Nephron progenitor cell (in vitro differentiated cells): ENCODE results near the gene LHX4.

Source experiments
- DNase-seq: peaks from one replicate; pipeline ENCODE4 v3.0.0; 2021
- H3K27ac Mint-ChIP-seq: 2 replicates; pipeline ENCODE4 v1.8.0; 2021; ENCODE audit warnings: mild to moderate bottlenecking, moderate library complexity, mixed read lengths
- H3K27me3 Mint-ChIP-seq: 2 replicates; pipeline ENCODE4 v1.8.0; 2021; ENCODE audit warnings: mild to moderate bottlenecking, low read depth, mixed read lengths; ENCODE audit not compliant: poor library complexity
- H3K36me3 Mint-ChIP-seq: 2 replicates; pipeline ENCODE4 v1.8.0; 2021; ENCODE audit warnings: low read depth, mixed read lengths
- H3K4me1 Mint-ChIP-seq: 2 replicates; pipeline ENCODE4 v1.8.0; 2021; ENCODE audit warnings: mixed read lengths
- H3K4me3 Mint-ChIP-seq: 2 replicates; pipeline ENCODE4 v1.8.0; 2021; ENCODE audit warnings: mild to moderate bottlenecking, moderate library complexity, mixed read lengths
- H3K9me3 Mint-ChIP-seq: 2 replicates; pipeline ENCODE4 v1.8.0; 2021; ENCODE audit warnings: mild to moderate bottlenecking, moderate library complexity, mixed read lengths
- TF ChIP-seq, protein P1 (sequence below): fragments of 200-600 bp; sonication (generic); IDR thresholded peaks from 2 replicates; pipeline ENCODE4 v1.5.0; 2021; ENCODE audit warnings: antibody characterized with exemption

Gene LHX4

DNA sequence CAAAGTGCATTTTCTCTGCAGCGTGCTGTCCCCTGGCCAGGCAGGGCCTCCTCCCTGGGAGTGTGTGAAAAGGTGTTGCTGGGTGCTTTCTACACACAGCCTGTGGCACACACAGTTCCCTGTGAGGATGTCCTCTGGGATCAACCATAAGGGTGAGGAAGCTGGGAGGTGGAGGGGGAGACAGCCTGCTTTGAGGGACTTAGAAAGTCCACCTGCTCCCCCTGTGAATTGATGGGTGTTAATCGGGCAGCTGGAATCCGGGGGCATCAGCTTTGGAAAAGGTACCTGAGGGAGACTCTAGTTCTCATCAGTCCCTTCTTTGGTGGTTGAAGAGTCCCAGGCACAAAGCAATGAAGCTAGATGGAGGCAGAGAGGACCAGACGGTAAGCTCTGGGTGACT, 35.8 kb downstream of the LHX4 start:
- no peaks in the 10 kb centered on the region for H3K9me3 Mint-ChIP-seq
- TF ChIP-seq, protein P1, sequence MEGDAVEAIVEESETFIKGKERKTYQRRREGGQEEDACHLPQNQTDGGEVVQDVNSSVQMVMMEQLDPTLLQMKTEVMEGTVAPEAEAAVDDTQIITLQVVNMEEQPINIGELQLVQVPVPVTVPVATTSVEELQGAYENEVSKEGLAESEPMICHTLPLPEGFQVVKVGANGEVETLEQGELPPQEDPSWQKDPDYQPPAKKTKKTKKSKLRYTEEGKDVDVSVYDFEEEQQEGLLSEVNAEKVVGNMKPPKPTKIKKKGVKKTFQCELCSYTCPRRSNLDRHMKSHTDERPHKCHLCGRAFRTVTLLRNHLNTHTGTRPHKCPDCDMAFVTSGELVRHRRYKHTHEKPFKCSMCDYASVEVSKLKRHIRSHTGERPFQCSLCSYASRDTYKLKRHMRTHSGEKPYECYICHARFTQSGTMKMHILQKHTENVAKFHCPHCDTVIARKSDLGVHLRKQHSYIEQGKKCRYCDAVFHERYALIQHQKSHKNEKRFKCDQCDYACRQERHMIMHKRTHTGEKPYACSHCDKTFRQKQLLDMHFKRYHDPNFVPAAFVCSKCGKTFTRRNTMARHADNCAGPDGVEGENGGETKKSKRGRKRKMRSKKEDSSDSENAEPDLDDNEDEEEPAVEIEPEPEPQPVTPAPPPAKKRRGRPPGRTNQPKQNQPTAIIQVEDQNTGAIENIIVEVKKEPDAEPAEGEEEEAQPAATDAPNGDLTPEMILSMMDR = no peak
- no peak overlapping the region for H3K27ac Mint-ChIP-seq
- peaks cover 23% of the 10 kb centered on the region for H3K4me1 Mint-ChIP-seq
- no peak for DNase-seq
- no peaks in the 10 kb centered on the region for H3K36me3 Mint-ChIP-seq
- peaks cover 31% of the 10 kb centered on the region for H3K27me3 Mint-ChIP-seq
- H3K4me3 Mint-ChIP-seq = no peak overlapping the region

DNA sequence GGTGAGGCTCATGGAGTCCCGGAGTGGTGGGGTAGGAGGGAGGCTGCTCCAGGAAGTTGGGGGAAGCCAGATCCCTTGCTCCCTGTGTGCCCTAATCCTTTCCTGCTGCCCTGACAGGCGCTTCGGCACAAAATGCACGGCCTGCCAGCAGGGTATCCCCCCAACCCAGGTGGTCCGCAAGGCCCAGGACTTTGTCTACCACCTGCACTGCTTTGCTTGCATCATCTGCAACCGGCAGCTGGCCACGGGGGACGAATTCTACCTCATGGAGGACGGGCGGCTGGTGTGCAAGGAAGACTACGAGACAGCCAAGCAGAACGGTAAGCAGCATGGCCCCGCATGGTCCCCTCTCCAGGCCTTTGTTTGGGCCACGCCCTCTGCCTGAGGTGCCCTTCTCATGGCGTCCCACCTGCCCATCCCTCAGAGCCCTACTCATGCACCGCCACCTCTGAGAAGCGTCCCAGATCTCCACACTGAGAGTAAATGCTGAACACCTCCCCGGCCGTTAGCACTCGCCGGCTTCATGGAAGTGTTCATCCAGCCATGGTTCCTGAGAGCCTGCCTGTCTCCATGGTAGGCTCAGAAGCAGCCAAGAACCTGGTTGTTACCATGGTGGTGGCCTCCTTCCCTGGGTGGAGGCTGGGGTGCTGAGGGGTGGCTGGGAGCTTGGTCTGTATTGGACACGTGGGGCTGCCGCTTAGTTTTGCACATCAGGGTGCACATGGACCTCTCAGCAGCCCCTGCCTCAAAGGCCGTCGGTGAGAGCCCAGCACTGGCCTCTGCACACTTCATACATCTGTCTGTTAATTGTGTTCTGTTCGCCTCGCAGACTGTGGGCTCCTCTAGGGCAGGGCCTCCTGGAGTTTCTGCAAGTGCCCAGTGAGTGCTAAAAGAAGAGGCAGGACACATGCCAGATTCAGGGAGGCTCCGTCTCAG, 36.5 kb downstream of the LHX4 start:
- Mint-ChIP-seq H3K27me3 (peaks cover 25% of the 10 kb centered on the region), H3K36me3 (no peaks in the 10 kb centered on the region), H3K9me3 (no peaks in the 10 kb centered on the region), H3K4me1 (peaks cover 27% of the 10 kb centered on the region), H3K4me3 (no peak overlapping the region), H3K27ac (no peak overlapping the region)
- no peak for DNase-seq
- TF ChIP-seq, protein P1 = no peak

DNA sequence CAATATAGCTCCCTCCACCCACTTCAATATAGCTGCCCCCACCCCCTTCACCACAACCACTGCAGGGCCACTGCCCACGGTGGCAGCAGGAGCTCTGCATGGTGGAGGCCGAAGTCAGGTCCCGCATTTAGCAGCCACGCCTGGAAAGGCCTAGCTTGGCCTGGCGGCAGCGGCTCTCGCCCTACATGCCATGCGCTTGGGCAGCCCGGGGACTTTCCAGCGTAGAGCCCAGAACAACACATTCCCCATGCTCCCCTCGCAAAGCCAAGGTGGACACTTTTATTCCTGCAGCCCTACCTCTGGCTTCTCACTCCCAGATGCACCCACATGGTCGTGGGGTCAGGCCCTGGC, 37.1 kb downstream of the LHX4 start:
- no peak for DNase-seq

DNA sequence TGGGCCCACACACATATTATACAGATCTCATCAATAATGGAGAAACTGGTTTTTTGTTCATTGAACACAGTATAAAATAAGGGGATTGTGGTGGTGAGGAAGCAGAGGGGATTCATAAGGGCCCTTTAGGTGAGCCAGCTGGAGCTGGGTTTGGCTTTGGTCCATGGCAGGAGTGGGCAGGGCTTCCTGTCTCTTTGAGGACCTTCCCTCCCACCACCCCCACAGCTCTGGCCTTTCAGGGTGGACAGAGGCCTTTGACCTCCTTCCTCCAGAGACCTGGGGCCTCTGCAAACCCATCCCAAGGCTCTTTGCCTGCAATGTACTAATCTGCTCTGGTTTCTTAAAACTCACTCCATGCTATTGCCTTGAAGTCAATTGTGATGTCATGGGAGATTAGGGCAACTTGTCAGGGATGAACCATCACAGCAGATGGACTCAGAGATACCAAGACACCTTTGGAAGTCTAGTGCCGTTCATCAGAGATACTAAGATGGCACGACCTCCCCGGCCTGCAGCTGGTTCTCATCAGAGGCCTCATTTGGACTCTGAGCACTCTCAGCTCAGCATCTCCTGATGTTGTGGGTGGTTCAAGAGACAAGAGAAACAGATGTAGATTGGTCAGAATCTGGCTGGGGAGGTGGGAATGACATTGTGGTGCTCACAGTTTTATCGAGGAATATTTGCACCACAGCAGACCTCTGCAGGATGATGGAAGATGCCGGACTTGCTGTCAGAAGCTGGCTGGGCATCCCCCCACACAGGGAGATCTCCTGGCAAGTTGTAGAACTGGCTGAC, 37.9 kb downstream of the LHX4 start:
- no peak for DNase-seq
- Mint-ChIP-seq H3K4me3 (no peak overlapping the region), H3K36me3 (peaks cover 5% of the 10 kb centered on the region), H3K9me3 (no peaks in the 10 kb centered on the region), H3K27me3 (peaks cover 16% of the 10 kb centered on the region), H3K27ac (no peak overlapping the region), H3K4me1 (peaks cover 36% of the 10 kb centered on the region)
- TF ChIP-seq, protein P1 = no peak

More for the DNA sequence above, 37.1 kb downstream of the LHX4 start:
- Mint-ChIP-seq H3K27me3 (peaks cover 18% of the 10 kb centered on the region), H3K4me1 (peaks cover 32% of the 10 kb centered on the region), H3K36me3 (no peaks in the 10 kb centered on the region), H3K27ac (no peak overlapping the region), H3K4me3 (no peak overlapping the region), H3K9me3 (no peaks in the 10 kb centered on the region)
- TF ChIP-seq, protein P1 = no peak

DNA sequence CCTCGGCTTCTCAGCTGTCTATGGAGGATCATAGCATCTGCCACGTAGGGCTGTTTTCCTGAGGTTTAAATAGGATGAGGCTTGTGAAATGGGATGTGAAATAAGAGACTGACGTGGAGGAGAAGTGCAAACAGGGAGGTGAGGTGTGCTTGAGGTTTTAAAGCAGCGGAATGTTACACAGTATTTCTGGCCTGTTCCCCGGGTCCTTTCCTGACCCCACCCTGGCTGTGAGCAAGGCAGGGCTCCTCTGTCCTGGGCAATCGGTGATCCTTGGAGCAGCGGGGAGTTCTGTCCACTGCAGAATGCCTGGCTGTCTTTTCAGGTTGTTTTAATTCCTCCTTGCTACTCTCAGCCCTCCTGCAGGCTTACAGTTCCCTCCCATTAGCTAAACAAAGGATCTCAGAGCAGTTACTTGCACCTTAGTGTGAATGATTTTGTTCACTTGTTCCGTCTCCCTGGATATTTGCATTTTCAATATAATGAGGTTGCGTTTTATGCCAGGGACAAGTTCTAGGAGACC, 38.6 kb downstream of the LHX4 start:
- Mint-ChIP-seq H3K4me3 (no peak overlapping the region), H3K9me3 (no peaks in the 10 kb centered on the region), H3K36me3 (peaks cover 11% of the 10 kb centered on the region), H3K27me3 (peaks cover 14% of the 10 kb centered on the region), H3K4me1 (peaks cover 36% of the 10 kb centered on the region), H3K27ac (no peak overlapping the region)
- TF ChIP-seq, protein P1 = no peak
- DNase-seq = no peak
